HUES48 (cell line): ENCODE measurements around the gene GNB1L.

ENCODE experiments used
- H3K27ac ChIP-seq: one replicate; pipeline ENCODE4 v1.7.0; 2013; ENCODE audit warnings: low read depth, low read length, inconsistent platforms
- H3K27me3 ChIP-seq: 2 replicates; pipeline ENCODE4 v1.6.1; 2013; ENCODE audit warnings: mild to moderate bottlenecking, low read length; ENCODE audit not compliant: control insufficient read depth, insufficient read depth
- H3K36me3 ChIP-seq: 2 replicates; pipeline ENCODE4 v1.6.1; 2013; ENCODE audit warnings: low read length; ENCODE audit not compliant: control insufficient read depth, insufficient read depth
- H3K4me1 ChIP-seq: 2 replicates; pipeline ENCODE4 v1.6.1; 2013; ENCODE audit warnings: mild to moderate bottlenecking, low read length; ENCODE audit not compliant: control insufficient read depth, insufficient read depth
- H3K4me3 ChIP-seq: 2 replicates; pipeline ENCODE4 v1.5.1; 2013; ENCODE audit warnings: mild to moderate bottlenecking, low read depth, low read length
- H3K9ac ChIP-seq: 2 replicates; pipeline ENCODE4 v1.6.1; 2013; ENCODE audit warnings: mild to moderate bottlenecking, low read depth, low read length, moderate library complexity
- H3K9me3 ChIP-seq: 2 replicates; pipeline ENCODE4 v1.6.1; 2013; ENCODE audit warnings: low read length; ENCODE audit not compliant: control insufficient read depth, insufficient read depth

GNB1L gene

DNA sequence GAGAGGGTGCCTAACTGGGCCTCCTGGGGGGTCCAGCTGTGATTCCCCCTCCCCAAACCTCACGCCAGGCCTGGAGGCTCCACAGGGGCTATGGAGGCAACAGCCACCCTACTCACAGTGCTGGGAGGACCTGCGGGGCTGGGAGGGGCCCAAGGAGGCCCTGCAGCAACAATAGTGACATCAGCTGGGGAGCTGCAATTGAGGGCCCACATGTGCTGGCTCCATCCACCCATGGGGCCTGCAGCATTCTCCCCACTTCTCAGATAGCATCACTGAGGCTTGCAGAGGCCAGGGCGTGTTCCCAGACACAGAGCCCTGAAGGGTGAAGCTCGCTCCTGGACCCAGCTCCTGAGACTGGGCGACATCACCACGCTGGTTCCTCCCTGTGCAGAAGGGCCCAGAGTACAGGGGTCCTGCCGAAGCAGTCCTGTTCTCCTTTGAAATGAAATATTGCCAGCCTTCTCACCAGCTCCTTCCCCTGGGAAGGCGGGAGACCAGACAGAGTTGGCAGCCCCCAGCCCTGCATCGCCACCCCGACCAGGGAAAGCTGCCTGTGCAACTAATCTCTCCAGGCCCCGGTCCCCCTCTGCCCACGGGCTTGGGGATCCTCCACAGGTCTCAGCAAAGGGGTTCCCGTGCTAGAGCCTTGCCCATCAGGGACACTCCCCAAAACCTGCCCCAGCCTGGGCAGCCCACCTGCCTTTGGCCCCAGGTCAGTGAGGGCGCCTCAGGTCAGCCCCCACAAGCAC, 103.0 kb downstream of the GNB1L start:
- Histone ChIP-seq H3K36me3 (no peaks in the 10 kb centered on the region), H3K4me1 (peaks cover 7% of the 10 kb centered on the region; the same call in 1 of the 2 replicates), H3K27ac (no peak overlapping the region), H3K9me3 (no peaks in the 10 kb centered on the region), H3K27me3 (peaks cover 61% of the 10 kb centered on the region), H3K4me3 (no peak overlapping the region), H3K9ac (no peak overlapping the region)

DNA sequence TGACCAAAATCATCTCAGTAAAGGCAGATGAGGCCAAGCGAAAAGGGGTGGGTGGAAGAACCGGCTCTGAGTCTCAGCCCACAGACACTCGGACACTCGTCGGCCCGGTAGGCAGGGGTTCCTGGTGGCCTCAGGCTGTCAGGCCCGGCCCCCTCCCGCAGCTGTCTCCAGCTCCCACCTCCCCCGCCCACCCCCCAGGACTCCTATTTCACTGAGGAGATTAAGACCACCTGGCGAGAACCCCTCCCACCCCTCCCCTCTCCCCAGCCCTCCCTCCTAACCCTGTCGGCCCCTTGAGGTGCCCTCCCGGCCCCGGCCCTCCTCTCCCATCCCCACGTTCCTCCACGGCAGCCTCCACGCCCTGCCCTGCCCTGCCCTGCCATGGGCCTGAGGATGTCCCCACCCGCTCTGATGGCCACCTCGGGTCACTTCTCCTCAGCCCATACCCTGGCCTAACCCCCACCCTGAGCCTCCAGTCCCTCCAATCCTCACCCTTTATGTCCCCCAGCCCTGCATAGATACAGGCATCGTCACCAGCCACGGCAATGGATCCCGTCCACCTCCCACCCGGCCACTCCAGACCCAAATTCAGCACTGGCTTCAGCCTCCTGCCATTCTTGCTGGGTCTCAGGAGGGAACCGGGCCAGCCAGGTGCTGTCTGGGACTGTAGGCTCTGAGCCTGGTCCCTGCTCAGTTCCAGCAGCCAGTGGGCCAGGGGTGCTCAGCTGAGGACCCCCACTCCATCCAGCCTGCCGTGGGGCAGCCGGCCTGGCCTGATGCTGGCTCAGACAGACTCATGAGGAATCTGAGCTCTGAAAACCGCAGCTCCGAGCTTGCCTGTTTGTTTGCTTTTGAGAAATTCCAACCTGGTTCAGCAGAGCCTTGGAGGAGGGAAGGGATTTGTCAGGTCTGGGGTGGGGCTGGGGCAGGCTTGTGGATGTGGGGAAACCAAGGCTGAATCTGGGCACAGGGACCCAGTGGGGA, 103.9 kb downstream of the GNB1L start:
- no peak overlapping the region for H3K9ac ChIP-seq
- peaks cover 52% of the 10 kb centered on the region for H3K27me3 ChIP-seq
- H3K4me3 ChIP-seq, result no peak overlapping the region
- peaks cover 7% of the 10 kb centered on the region; the same call in 1 of the 2 replicates for H3K4me1 ChIP-seq
- H3K9me3 ChIP-seq, result no peaks in the 10 kb centered on the region
- H3K36me3 ChIP-seq, result no peaks in the 10 kb centered on the region
- H3K27ac ChIP-seq, result no peak overlapping the region

DNA sequence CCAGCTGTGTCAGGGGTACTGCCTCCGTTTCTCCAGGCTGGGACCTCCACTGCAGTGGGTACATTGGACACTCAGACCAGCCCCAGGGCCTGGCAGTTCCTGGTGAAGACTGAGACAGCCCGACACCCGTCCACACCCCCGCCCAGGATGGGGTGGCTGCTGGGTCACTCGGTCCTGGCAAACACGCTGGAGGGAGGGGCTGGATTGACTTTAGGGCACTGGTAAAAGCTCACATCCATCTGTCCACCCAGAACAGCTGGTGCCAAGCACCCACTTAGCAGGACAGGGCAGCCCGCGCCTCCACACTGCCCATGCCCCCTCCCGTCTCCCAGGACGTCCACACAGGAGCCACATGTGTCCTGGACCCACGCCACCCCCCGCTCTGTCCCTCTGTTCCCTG, 104.8 kb downstream of the GNB1L start:
- Histone ChIP-seq H3K27me3 (peaks cover 43% of the 10 kb centered on the region), H3K4me1 (peaks cover 4% of the 10 kb centered on the region; the same call in 1 of the 2 replicates), H3K27ac (no peak overlapping the region)

GRCh38 chr22:19748991-19749664, 105.5 kb downstream of the GNB1L start:
- no peaks in the 10 kb centered on the region for H3K9me3 ChIP-seq
- peaks cover 4% of the 10 kb centered on the region; the same call in 1 of the 2 replicates for H3K4me1 ChIP-seq
- H3K9ac ChIP-seq, result no peak overlapping the region
- H3K36me3 ChIP-seq, result no peaks in the 10 kb centered on the region
- peaks cover 35% of the 10 kb centered on the region for H3K27me3 ChIP-seq
- H3K4me3 ChIP-seq, result no peak overlapping the region
- H3K27ac ChIP-seq, result no peak overlapping the region

More for the DNA sequence above, 104.8 kb downstream of the GNB1L start:
- H3K9me3 ChIP-seq, result no peaks in the 10 kb centered on the region
- H3K9ac ChIP-seq, result no peak overlapping the region
- H3K4me3 ChIP-seq, result no peak overlapping the region
- no peaks in the 10 kb centered on the region for H3K36me3 ChIP-seq

DNA sequence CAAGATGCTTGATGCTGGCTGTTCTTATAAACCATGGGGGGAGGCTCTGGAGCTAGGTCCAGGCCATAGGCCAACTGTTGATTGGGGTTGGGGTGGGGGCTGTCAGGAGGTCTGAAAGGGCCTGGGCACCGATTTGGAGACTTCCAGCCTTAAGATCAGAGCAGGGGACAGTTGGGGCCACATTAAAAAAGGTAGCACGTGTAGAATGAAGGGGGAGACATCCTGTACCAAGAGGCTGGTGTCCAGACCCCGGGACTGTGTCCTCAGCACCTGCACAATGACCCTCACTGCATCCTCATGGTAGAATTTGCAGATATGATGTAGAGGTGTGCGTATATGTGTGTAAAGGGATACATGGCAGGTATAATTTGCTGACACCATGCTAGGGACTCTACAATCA, 106.5 kb downstream of the GNB1L start:
- H3K27me3 ChIP-seq, result peaks cover 25% of the 10 kb centered on the region
- no peak overlapping the region for H3K4me3 ChIP-seq

GRCh38 chr22:19747551-19747950, 107.1 kb downstream of the GNB1L start:
- no peak overlapping the region for H3K4me3 ChIP-seq
- peaks cover 4% of the 10 kb centered on the region; the same call in 1 of the 2 replicates for H3K4me1 ChIP-seq
- H3K9ac ChIP-seq, result no peak overlapping the region
- H3K9me3 ChIP-seq, result no peaks in the 10 kb centered on the region
- no peaks in the 10 kb centered on the region for H3K36me3 ChIP-seq
- H3K27me3 ChIP-seq, result peaks cover 19% of the 10 kb centered on the region
- no peak overlapping the region for H3K27ac ChIP-seq

More for the DNA sequence above, 106.5 kb downstream of the GNB1L start:
- peaks cover 4% of the 10 kb centered on the region; the same call in 1 of the 2 replicates for H3K4me1 ChIP-seq
- H3K9me3 ChIP-seq, result no peaks in the 10 kb centered on the region
- H3K36me3 ChIP-seq, result no peaks in the 10 kb centered on the region
- no peak overlapping the region for H3K27ac ChIP-seq
- H3K9ac ChIP-seq, result no peak overlapping the region

DNA sequence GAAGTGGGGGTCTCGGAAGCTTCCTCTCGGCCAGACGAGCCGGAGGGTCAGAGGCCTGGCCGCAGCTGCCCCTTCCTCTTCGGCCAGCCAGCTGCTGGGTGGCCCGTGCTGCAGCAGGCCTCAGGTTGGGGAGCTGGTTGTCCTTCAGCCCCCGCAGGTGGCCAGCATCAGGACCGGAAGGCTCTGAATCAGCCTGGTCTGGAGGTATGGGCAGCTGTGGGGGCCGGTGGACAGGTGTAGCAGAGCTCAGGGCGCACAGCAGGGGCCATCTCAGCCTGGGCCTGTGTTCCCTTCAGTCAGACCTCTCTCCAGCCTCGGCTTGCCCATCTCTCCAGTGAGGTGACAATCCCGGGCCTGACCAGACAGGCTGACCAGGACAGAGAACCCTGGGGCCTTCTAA, 107.9 kb downstream of the GNB1L start:
- no peaks in the 10 kb centered on the region for H3K9me3 ChIP-seq
- peaks cover 11% of the 10 kb centered on the region for H3K27me3 ChIP-seq
- no peak overlapping the region for H3K9ac ChIP-seq
- no peak overlapping the region for H3K27ac ChIP-seq
- no peaks in the 10 kb centered on the region for H3K36me3 ChIP-seq
- H3K4me3 ChIP-seq, result no peak overlapping the region
- H3K4me1 ChIP-seq, result peaks cover 4% of the 10 kb centered on the region; the same call in 1 of the 2 replicates

- no peak overlapping the region for H3K27ac ChIP-seq
Measured at GRCh38 chr22:19745155-19746101, 109.2 kb downstream of the GNB1L start.

DNA sequence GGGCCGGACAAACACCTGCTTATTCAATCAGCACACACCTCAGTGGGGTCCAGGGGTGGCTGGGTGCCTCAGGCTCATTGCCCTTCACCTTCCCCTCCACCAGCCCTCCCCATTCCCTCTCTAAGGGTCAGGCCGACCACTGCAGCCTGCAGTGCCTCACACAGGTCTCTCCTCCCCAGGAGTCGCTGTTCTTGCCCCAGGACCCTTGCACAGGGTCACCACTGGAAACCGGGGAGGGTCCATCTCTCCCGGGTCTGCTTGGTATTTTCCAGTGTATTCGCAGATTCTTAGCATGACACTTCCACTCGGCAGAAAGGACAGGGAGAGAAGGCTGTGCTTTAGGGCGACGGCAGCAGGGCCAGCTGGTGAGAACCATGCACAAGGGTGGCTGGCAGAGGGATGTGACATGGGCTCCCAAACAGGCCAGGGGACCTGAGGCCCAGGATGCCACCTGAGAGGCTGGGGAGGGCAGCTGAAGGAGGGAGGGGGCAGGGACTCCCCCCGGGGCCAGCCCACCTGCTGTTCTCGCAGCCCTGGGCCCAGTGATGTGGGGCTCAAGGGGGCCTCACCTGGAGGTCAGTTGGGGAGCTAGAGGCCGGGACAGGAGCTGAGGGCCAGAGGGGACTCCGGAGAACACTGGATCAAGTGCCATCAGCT, 110.2 kb downstream of the GNB1L start:
- no peak overlapping the region for H3K27ac ChIP-seq
- no peak overlapping the region for H3K4me3 ChIP-seq
- no peaks in the 10 kb centered on the region for H3K36me3 ChIP-seq
- H3K27me3 ChIP-seq, result peaks cover 7% of the 10 kb centered on the region; the same call in 1 of the 2 replicates
- no peaks in the 10 kb centered on the region; the same call in 1 of the 2 replicates for H3K4me1 ChIP-seq
- H3K9ac ChIP-seq, result no peak overlapping the region
- H3K9me3 ChIP-seq, result no peaks in the 10 kb centered on the region

More at GRCh38 chr22:19745155-19746101, 109.2 kb downstream of the GNB1L start:
- peaks cover 7% of the 10 kb centered on the region; the same call in 1 of the 2 replicates for H3K27me3 ChIP-seq
- H3K4me3 ChIP-seq, result no peak overlapping the region
- H3K9me3 ChIP-seq, result no peaks in the 10 kb centered on the region
- no peak overlapping the region for H3K9ac ChIP-seq
- no peaks in the 10 kb centered on the region; the same call in 1 of the 2 replicates for H3K4me1 ChIP-seq
- no peaks in the 10 kb centered on the region for H3K36me3 ChIP-seq
